H1 (cell line): Measurements from ENCODE around the gene TRIAP1. TPM values are rescaled to one million over a fixed set of nuclear protein-coding genes. Genes with fewer than 3 reads are reported as not detected.

Experiments
- CTCF ChIA-PET: fragments of 300-600 bp; sonication (Branson Sonifier 250); formaldehyde crosslinking; loops from one replicate; lab custom pipeline; 2021; ENCODE audit not compliant: partially characterized antibody; lab: Charles Lee
- POLR2A ChIA-PET: fragments of 300-600 bp; sonication (Branson Sonifier 250); formaldehyde crosslinking; loops from one replicate; lab custom pipeline; 2021; ENCODE audit warnings: inconsistent platforms; ENCODE audit not compliant: partially characterized antibody; lab: Charles Lee
- DNase-seq, 2 experiments: peaks; one replicate each; pipeline versions ENCODE4 v3.0.0 to v3.0.0-alpha.2; 2010 to 2022; ENCODE audit warnings: low spot score in 2 of 2, low read depth in 1 of 2, mixed read lengths in 1 of 2
- FAIRE-seq: peaks from 2 replicates; lab custom pipeline; 2011; peaks lifted over from hg19 to GRCh38; lab: Jason Lieb, UNC
- H2AFZ ChIP-seq: 2 replicates; pipeline ENCODE4 v1.8.1; 2012; ENCODE audit warnings: low read length, inconsistent platforms
- H2AK5ac ChIP-seq: 2 replicates; pipeline ENCODE4 v1.6.1; 2013; ENCODE audit warnings: low read depth, low read length
- H2BK120ac ChIP-seq: replicated peaks from 2 replicates; pipeline ENCODE3; 2013; ENCODE audit warnings: low read depth, low read length, inconsistent platforms
- H2BK12ac ChIP-seq: 2 replicates; pipeline ENCODE4 v1.6.1; 2013; ENCODE audit warnings: low read depth, low read length
- H2BK15ac ChIP-seq: 2 replicates; pipeline ENCODE4 v1.6.1; 2013; ENCODE audit warnings: low read length
- H2BK20ac ChIP-seq: 2 replicates; pipeline ENCODE4 v1.6.1; 2013; ENCODE audit warnings: low read length
- H2BK5ac ChIP-seq: 2 replicates; pipeline ENCODE4 v1.6.1; 2013; ENCODE audit warnings: low read depth, low read length
- H3K14ac ChIP-seq: 2 replicates; pipeline ENCODE4 v1.6.1; 2013; ENCODE audit warnings: inconsistent platforms; ENCODE audit not compliant: insufficient read length
- H3K18ac ChIP-seq: 2 replicates; pipeline ENCODE4 v1.6.1; 2013; ENCODE audit warnings: low read length; ENCODE audit errors: extremely low read depth
- H3K23ac ChIP-seq: 2 replicates; pipeline ENCODE4 v1.6.1; 2013; ENCODE audit warnings: inconsistent platforms; ENCODE audit not compliant: insufficient read length
- H3K23me2 ChIP-seq: 2 replicates; pipeline ENCODE4 v1.6.1; 2013; ENCODE audit warnings: low read depth, low read length
- H3K27ac ChIP-seq: 2 replicates; pipeline ENCODE4 v1.6.1; 2011; ENCODE audit warnings: low read depth, low read length, inconsistent platforms
- H3K27me3 ChIP-seq, 4 experiments: replicated peaks in 1 of 4; 1 replicate in 1 of 4; 2 replicates in 3 of 4; pipeline versions ENCODE4 v1.6.1 to v1.8.1; 2011 to 2013; ENCODE audit warnings: low read length in 3 of 4, mild to moderate bottlenecking in 3 of 4, inconsistent platforms in 2 of 4, mixed read lengths in 2 of 4, moderate library complexity in 1 of 4; ENCODE audit not compliant: control insufficient read depth in 3 of 4, insufficient read depth in 3 of 4; ENCODE audit errors: extremely low read depth in 1 of 4
- H3K36me3 ChIP-seq, 4 experiments: 2 replicates each; pipeline versions ENCODE4 v1.6.1 to v1.8.1; 2011 to 2013; ENCODE audit warnings: mild to moderate bottlenecking in 4 of 4, low read length in 3 of 4, moderate library complexity in 2 of 4, control low read depth in 1 of 4, inconsistent platforms in 1 of 4; ENCODE audit not compliant: insufficient read depth in 4 of 4, control insufficient read depth in 2 of 4
- H3K4ac ChIP-seq: replicated peaks from 2 replicates; pipeline ENCODE3; 2013; ENCODE audit warnings: low read length, low read depth, mixed read lengths, inconsistent platforms; ENCODE audit not compliant: insufficient read length
- H3K4me1 ChIP-seq, 4 experiments: replicated peaks in 1 of 4; 1 replicate in 1 of 4; 2 replicates in 3 of 4; pipeline versions ENCODE4 v1.6.1 to v1.8.1; 2011 to 2013; ENCODE audit warnings: low read length in 3 of 4, inconsistent platforms in 2 of 4, mixed read lengths in 1 of 4; ENCODE audit not compliant: insufficient read depth in 4 of 4, control insufficient read depth in 3 of 4
- H3K4me2 ChIP-seq, 2 experiments: 2 replicates each; pipeline versions ENCODE4 v1.6.1 to v1.8.1; 2011 to 2013; ENCODE audit warnings: low read depth in 2 of 2, low read length in 2 of 2, control low read depth in 1 of 2, inconsistent platforms in 1 of 2, mild to moderate bottlenecking in 1 of 2; ENCODE audit not compliant: insufficient read depth in 1 of 2
- H3K4me3 ChIP-seq, 4 experiments: fragments of 200-600, 300-600 bp in 1 of 4; sonication (generic), shearing (Covaris generic), sonication (Bioruptor Twin) in 1 of 4; 2 replicates each; pipeline versions ENCODE4 v1.5.1 to v1.8.1; 2011 to 2016; ENCODE audit warnings: low read length in 4 of 4, low read depth in 3 of 4, control low read depth in 2 of 4, inconsistent platforms in 2 of 4, mild to moderate bottlenecking in 2 of 4, mixed read lengths in 1 of 4, moderate library complexity in 1 of 4; ENCODE audit not compliant: insufficient read depth in 2 of 4; ENCODE audit errors: extremely low read depth in 1 of 4
- H3K56ac ChIP-seq: replicated peaks from 2 replicates; pipeline ENCODE3; 2013; ENCODE audit warnings: low read depth, mild to moderate bottlenecking, mixed read lengths, low read length, inconsistent platforms; ENCODE audit not compliant: insufficient read length
- H3K79me1 ChIP-seq: 2 replicates; pipeline ENCODE4 v1.6.1; 2013; ENCODE audit warnings: low read depth, low read length, control low read depth
- H3K79me2 ChIP-seq, 2 experiments: 2 replicates each; pipeline versions ENCODE4 v1.6.1 to v1.8.1; 2012 to 2013; ENCODE audit warnings: low read length in 2 of 2, mild to moderate bottlenecking in 2 of 2, inconsistent platforms in 1 of 2; ENCODE audit not compliant: insufficient read depth in 2 of 2, control insufficient read depth in 1 of 2
- H3K9ac ChIP-seq, 4 experiments: replicated peaks in 1 of 4; 1 replicate in 1 of 4; 2 replicates in 3 of 4; pipeline versions ENCODE4 v1.6.1 to v1.8.1; 2011 to 2013; ENCODE audit warnings: low read depth in 3 of 4, low read length in 3 of 4, control low read depth in 2 of 4, mild to moderate bottlenecking in 2 of 4, moderate library complexity in 2 of 4, inconsistent platforms in 1 of 4; ENCODE audit errors: extremely low read depth in 1 of 4
- H3K9me3 ChIP-seq, 2 experiments: 2 replicates each; pipeline versions ENCODE4 v1.6.1 to v1.8.1; 2012 to 2013; ENCODE audit warnings: mild to moderate bottlenecking in 2 of 2, moderate library complexity in 2 of 2, control low read depth in 1 of 2, inconsistent platforms in 1 of 2, low read depth in 1 of 2, low read length in 1 of 2, mixed read lengths in 1 of 2; ENCODE audit not compliant: insufficient read depth in 2 of 2
- H4K20me1 ChIP-seq, 2 experiments: replicated peaks in 1 of 2; 2 replicates each; pipeline versions ENCODE3 to v1.8.1; 2011 to 2013; ENCODE audit warnings: inconsistent platforms in 2 of 2, low read length in 2 of 2, mild to moderate bottlenecking in 1 of 2; ENCODE audit not compliant: insufficient read depth in 2 of 2, control insufficient read depth in 1 of 2
- H4K5ac ChIP-seq: 2 replicates; pipeline ENCODE4 v1.6.1; 2013; ENCODE audit warnings: low read length, low read depth, mixed read lengths, inconsistent platforms; ENCODE audit not compliant: insufficient read length
- H4K8ac ChIP-seq: 2 replicates; pipeline ENCODE4 v1.8.0; 2013; ENCODE audit warnings: mild to moderate bottlenecking, moderate library complexity, low read length, inconsistent platforms; ENCODE audit not compliant: insufficient read depth; ENCODE audit errors: extremely low read depth
- H4K91ac ChIP-seq: replicated peaks from 2 replicates; pipeline ENCODE3; 2013; ENCODE audit warnings: low read length, mixed read lengths, inconsistent platforms; ENCODE audit not compliant: insufficient read length
- BRCA1 ChIP-seq: IDR thresholded peaks from 2 replicates; pipeline ENCODE4 v1.6.1; 2012; ENCODE audit warnings: low read depth, low read length, improper control_type of control experiment
- CHD2 ChIP-seq: IDR thresholded peaks from 2 replicates; pipeline ENCODE4 v1.6.1; 2012; ENCODE audit warnings: low read length, improper control_type of control experiment
- EGR1 ChIP-seq: IDR thresholded peaks from 2 replicates; pipeline ENCODE4 v1.6.1; 2011; ENCODE audit warnings: low read depth, low read length, borderline replicate concordance
- EZH2 ChIP-seq: fragments of 200-600 bp; sonication (generic); IDR thresholded peaks from 2 replicates; pipeline ENCODE4 v1.7.1; 2012; ENCODE audit warnings: low read depth, mild to moderate bottlenecking, moderate library complexity, low read length, inconsistent platforms; ENCODE audit not compliant: severe bottlenecking
- HDAC6 ChIP-seq: IDR thresholded peaks from one replicate; pipeline ENCODE4 v1.7.1; 2012; ENCODE audit warnings: low read depth, mild to moderate bottlenecking, inconsistent platforms, low read length, moderate library complexity
- JUND ChIP-seq: IDR thresholded peaks from 2 replicates; pipeline ENCODE4 v1.6.1; 2011; ENCODE audit warnings: mild to moderate bottlenecking, improper control_type of control experiment, low read length
- MAFK ChIP-seq: IDR thresholded peaks from 2 replicates; pipeline ENCODE4 v1.6.1; 2012; ENCODE audit warnings: low read depth, mild to moderate bottlenecking, improper control_type of control experiment, low read length
- POLR2AphosphoS5 ChIP-seq: IDR thresholded peaks from 2 replicates; pipeline ENCODE4 v1.6.1; 2011; ENCODE audit warnings: low read depth, low read length
- RAD21 ChIP-seq, 2 experiments: IDR thresholded peaks in 1 of 2; conservative IDR thresholded peaks in 1 of 2; 2 replicates each; pipeline ENCODE4 v1.6.1; 2011; ENCODE audit warnings: low read depth in 2 of 2, low read length in 2 of 2, improper control_type of control experiment in 1 of 2, inconsistent platforms in 1 of 2, mild to moderate bottlenecking in 1 of 2, moderate library complexity in 1 of 2
- RXRA ChIP-seq: IDR thresholded peaks from 2 replicates; pipeline ENCODE4 v1.6.1; 2011; ENCODE audit warnings: low read depth, mild to moderate bottlenecking, low read length, moderate library complexity; ENCODE audit not compliant: insufficient read depth
- WGBS, 2 experiments: shearing (Covaris generic) in 1 of 2; methylation state at CpG; one replicate each; pipeline versions ENCODE4 v1.1.6 to v1.1.7; 2013 to 2015; ENCODE audit warnings: low lambda C conversion rate in 2 of 2, mixed read lengths in 2 of 2, inconsistent platforms in 1 of 2, low coverage in 1 of 2, missing lambda C conversion rate in 1 of 2; ENCODE audit not compliant: insufficient replicate concordance in 2 of 2, insufficient coverage in 1 of 2, insufficient read length in 1 of 2; ENCODE audit errors: extremely low coverage in 1 of 2, missing lambda C conversion rate in 1 of 2; 5-methylcytosine and 5-hydroxymethylcytosine counted together
- polyA plus RNA-seq, 7 experiments: library from polyadenylated mRNA; depleted of rRNA in 3 of 7; stranded (reverse) in 5 of 7; unstranded in 2 of 7; fragments of >200 nt in 5 of 7; fragments of 200-250 nt in 2 of 7; gene quantifications; 1 replicate in 5 of 7; 2 replicates in 1 of 7; 4 replicates in 1 of 7; pipeline versions ENCODE4 v1.2.1 to v1.2.3, GENCODE V29; 2011 to 2013; ENCODE audit warnings: missing spikeins in 2 of 7, mixed read lengths in 2 of 7
- total RNA-seq: library from RNA; stranded (reverse); fragmentation: NEBNext Ultra II Directional; extraction: Animal tissue kit (Norgen Biotek cat#: 25700); gene quantifications from 2 replicates; pipeline ENCODE4 v1.2.1, GENCODE V29; 2021

The TRIAP1 gene
- total and polyA plus RNA-seq, 2 of the 8 experiments (the other 6 are each of a cell fraction or from before 2014, with no cell fraction given) = 42.0 to 63.4 TPM

- Histone ChIP-seq H3K4me3 (no peak overlapping the region), H3K27me3 (no peaks in the 10 kb centered on the region; a peak in 1 of 7 replicates), H2BK120ac (no peak overlapping the region), H3K27ac (no peak overlapping the region), H4K91ac (no peak overlapping the region), H3K9ac (no peak overlapping the region), H2BK5ac (no peak overlapping the region), H4K5ac (no peak overlapping the region), H3K4me1 (no peaks in the 10 kb centered on the region), H3K56ac (no peak overlapping the region), H3K36me3 (peaks cover 0 to 2% (median 0%) of the 10 kb centered on the region in 4 experiments; a peak in 2 of 8 replicates), H2BK15ac (no peak overlapping the region), H3K79me1 (no peaks in the 10 kb centered on the region), H3K23ac (no peak overlapping the region), H3K79me2 (no peaks in the 10 kb centered on the region), H2BK12ac (no peak overlapping the region), H3K23me2 (no peaks in the 10 kb centered on the region), H3K14ac (no peak overlapping the region), H3K9me3 (no peaks in the 10 kb centered on the region; a peak in 1 of 4 replicates), H2AK5ac (no peak overlapping the region), H4K20me1 (no peaks in the 10 kb centered on the region), H3K4me2 (no peak overlapping the region), H2AFZ (no peak overlapping the region), H2BK20ac (no peak overlapping the region), H3K18ac (no peak overlapping the region), H3K4ac (no peak overlapping the region), H4K8ac (no peak overlapping the region)
- 93% methylated on average over 4 of the region's 4 CpGs; no CpG with 5 or more reads in 1 of the 2 experiments for WGBS, 2 experiments
- TF ChIP-seq EGR1 (no peak), HDAC6 (no peak), POLR2AphosphoS5 (no peak), MAFK (no peak), EZH2 (no peak), BRCA1 (no peak), JUND (no peak), RXRA (no peak), RAD21 (IDR thresholded peaks at IDR 0.05 in 1 of 2, conservative IDR thresholded peaks at IDR 0.05 in 1 of 2; ENCODE audit: low read depth in 2 of 2, low read length in 2 of 2) (no peak), CHD2 (no peak)
- POLR2A ChIA-PET = interaction anchor here (1.1 to 4.6 kb wide), 5 partner anchors 10 to 33 kb away, joined by 3 to 25 read pairs (median 5); partner anchors contain the start of gene SRSF9
- FAIRE-seq (no peak), DNase-seq (no peak)
- CTCF ChIA-PET = interaction anchor here (1.0 to 6.6 kb wide), 3 partner anchors 10 to 30 kb away, joined by 3 to 47 read pairs (median 6); partner anchors contain the start of gene SRSF9
These were observed 42.8 kb upstream of the TRIAP1 start for GRCh38 chr12:120489018-120489417.
